Right lobe of liver (tissue), 6 donors: ENCODE results near the gene CTNND2. TPM values are rescaled to one million over a fixed set of nuclear protein-coding genes. Genes with fewer than 3 reads are reported as not detected.

Experiments
- ATAC-seq, 4 donors: fragments of 200-7000 bp; cut with Tn5 transposase; one replicate each; pipeline ENCODE4 v1.9.1; 2020; ENCODE audit warnings: mild to moderate bottlenecking in 4 of 4, moderate library complexity in 4 of 4
- DNase-seq, 3 donors: peaks; one replicate each; pipeline ENCODE4 v3.0.0-alpha.2; 2020
- H3K27ac ChIP-seq, 3 donors: fragments of 200-600 bp; one replicate each; pipeline ENCODE4 v1.8.0; 2022
- H3K27me3 ChIP-seq, 2 donors: fragments of 200-600 bp; one replicate each; pipeline ENCODE4 v1.8.0; 2022
- H3K36me3 ChIP-seq, 4 donors: fragments of 200-600 bp; sonication (generic) in 1 of 4; one replicate each; pipeline versions ENCODE4 v1.5.1 to v1.8.0; 2017 to 2022; ENCODE audit warnings: control low read depth in 1 of 4
- H3K4me1 ChIP-seq, 4 donors: fragments of 200-600 bp; sonication (generic) in 1 of 4; one replicate each; pipeline versions ENCODE4 v1.5.1 to v1.8.0; 2017 to 2022; ENCODE audit warnings: control low read depth in 1 of 4
- H3K4me3 ChIP-seq, 3 donors: fragments of 200-600 bp; one replicate each; pipeline ENCODE4 v1.8.0; 2022
- H3K9me3 ChIP-seq, 4 donors: fragments of 200-600 bp; sonication (generic) in 1 of 4; one replicate each; pipeline versions ENCODE4 v1.5.1 to v1.8.0; 2017 to 2022; ENCODE audit warnings: control low read depth in 1 of 4
- CTCF ChIP-seq, 4 donors: fragments of 200-600 bp in 3 of 4; fragments of 450-650 bp in 1 of 4; IDR thresholded peaks; one replicate each; pipeline versions ENCODE4 v1.5.1 to v1.8.0; 2016 to 2022; ENCODE audit warnings: antibody characterized with exemption in 4 of 4, mild to moderate bottlenecking in 2 of 4
- POLR2A ChIP-seq: fragments of 450-650 bp; IDR thresholded peaks from one replicate; pipeline ENCODE4 v1.6.1; 2017; ENCODE audit warnings: antibody characterized with exemption, mild to moderate bottlenecking
- WGBS: methylation state at CpG from one replicate; pipeline ENCODE4 v1.1.6; 2018; ENCODE audit warnings: low coverage, low lambda C conversion rate; ENCODE audit not compliant: insufficient coverage; ENCODE audit errors: missing lambda C conversion rate; 5-methylcytosine and 5-hydroxymethylcytosine counted together
- intact Hi-C, 2 donors: fragments of 100-400 bp; cut with DNase I; formaldehyde crosslinking; loops; one replicate each; pipeline versions ENCODE4 v1.11.2 to v1.14.1; 2022
- total RNA-seq, 6 experiments: library from RNA; depleted of rRNA in 2 of 6; stranded (reverse); fragments of >200 nt in 2 of 6; fragmentation: NEBNext Ultra II Directional in 3 of 6; extraction: Animal tissue kit (Norgen Biotek cat#: 25700) in 3 of 6; gene quantifications; one replicate each; pipeline versions ENCODE4 v1.1.0 to v1.2.4, GENCODE V29; 2016 to 2023
- donor health status: DM: no; HTN: yes; CAD: no.
- donor health status: DM: no; HTN: no; CAD: no.
- donor health status: DM: no; HTN: no; CAD: no.
- donor health status: DM: no; HTN: yes; CAD: no.
- donor health status: DM: no; HTN: yes; CAD: no.

Gene CTNND2
- total RNA-seq, 6 experiments from 2014 or later = 0.06 to 1.5 (median 1.1) TPM

GRCh38 chr5:11385901-11386293, 518.3 kb downstream of the CTNND2 start:
- Histone ChIP-seq H3K9me3 (no peaks in the 10 kb centered on the region), H3K4me3 (no peak overlapping the region), H3K4me1 (no peaks in the 10 kb centered on the region), H3K27ac (no peak overlapping the region), H3K36me3 (no peaks in the 10 kb centered on the region), H3K27me3 (no peaks in the 10 kb centered on the region)
- intact Hi-C loops = no loop called here
- no peak for DNase-seq
- WGBS = 12% methylated on average over 3 of the region's 3 CpGs
- no peak for ATAC-seq
- no peak for TF ChIP-seq POLR2A
- TF ChIP-seq CTCF (IDR thresholded peaks at IDR 0.05) = no peak

GRCh38 chr5:11385251-11385900, 518.9 kb downstream of the CTNND2 start:
- H3K9me3 ChIP-seq = no peaks in the 10 kb centered on the region
- H3K27ac ChIP-seq = no peak overlapping the region
- no peaks in the 10 kb centered on the region for H3K27me3 ChIP-seq
- TF ChIP-seq CTCF (IDR thresholded peaks at IDR 0.05) (no peak), POLR2A (no peak)
- DNase-seq (no peak), ATAC-seq (no peak)
- WGBS = 4% methylated on average over 11 of the region's 33 CpGs
- intact Hi-C loops = no loop called here
- peak overlapping the region in 2 of 3 donors; percentile 14 to 22 for H3K4me3 ChIP-seq
- H3K4me1 ChIP-seq = no peaks in the 10 kb centered on the region
- H3K36me3 ChIP-seq = no peaks in the 10 kb centered on the region

GRCh38 chr5:11384441-11385250, 519.6 kb downstream of the CTNND2 start:
- ATAC-seq (peak; percentile 33 to 47 (median 38)), DNase-seq (peak in 2 of 3 donors; percentile 19 to 54)
- H3K4me3 ChIP-seq = peak overlapping the region in 2 of 3 donors; percentile 14 to 22
- H3K27me3 ChIP-seq = no peaks in the 10 kb centered on the region
- no peaks in the 10 kb centered on the region for H3K9me3 ChIP-seq
- WGBS = 28% methylated on average over 28 of the region's 96 CpGs
- no peaks in the 10 kb centered on the region for H3K36me3 ChIP-seq
- intact Hi-C loops = no loop called here
- no peaks in the 10 kb centered on the region for H3K4me1 ChIP-seq
- H3K27ac ChIP-seq = no peak overlapping the region
- peak in 1 of 4 donors; percentile 10 for TF ChIP-seq CTCF (IDR thresholded peaks at IDR 0.05)
- TF ChIP-seq POLR2A = no peak

GRCh38 chr5:11383506-11384095, 520.6 kb downstream of the CTNND2 start:
- Histone ChIP-seq H3K36me3 (no peaks in the 10 kb centered on the region), H3K9me3 (no peaks in the 10 kb centered on the region), H3K4me3 (no peak overlapping the region), H3K27ac (no peak overlapping the region), H3K4me1 (no peaks in the 10 kb centered on the region), H3K27me3 (no peaks in the 10 kb centered on the region)
- whole genome bisulfite sequencing = 75% methylated on average over 6 of the region's 7 CpGs
- no peak for DNase-seq
- no peak for ATAC-seq
- no peak for TF ChIP-seq CTCF (IDR thresholded peaks at IDR 0.05)
- TF ChIP-seq POLR2A = no peak
- intact Hi-C loops = no loop called here
